ENCODE data around the gene PANX1. TPM values are rescaled to one million over a fixed set of nuclear protein-coding genes. Genes with fewer than 3 reads are reported as not detected.

Gene PANX1
- polyA plus RNA-seq (2012; ENCODE audit: low read depth, missing spikeins), result 6.0 TPM

DNA sequence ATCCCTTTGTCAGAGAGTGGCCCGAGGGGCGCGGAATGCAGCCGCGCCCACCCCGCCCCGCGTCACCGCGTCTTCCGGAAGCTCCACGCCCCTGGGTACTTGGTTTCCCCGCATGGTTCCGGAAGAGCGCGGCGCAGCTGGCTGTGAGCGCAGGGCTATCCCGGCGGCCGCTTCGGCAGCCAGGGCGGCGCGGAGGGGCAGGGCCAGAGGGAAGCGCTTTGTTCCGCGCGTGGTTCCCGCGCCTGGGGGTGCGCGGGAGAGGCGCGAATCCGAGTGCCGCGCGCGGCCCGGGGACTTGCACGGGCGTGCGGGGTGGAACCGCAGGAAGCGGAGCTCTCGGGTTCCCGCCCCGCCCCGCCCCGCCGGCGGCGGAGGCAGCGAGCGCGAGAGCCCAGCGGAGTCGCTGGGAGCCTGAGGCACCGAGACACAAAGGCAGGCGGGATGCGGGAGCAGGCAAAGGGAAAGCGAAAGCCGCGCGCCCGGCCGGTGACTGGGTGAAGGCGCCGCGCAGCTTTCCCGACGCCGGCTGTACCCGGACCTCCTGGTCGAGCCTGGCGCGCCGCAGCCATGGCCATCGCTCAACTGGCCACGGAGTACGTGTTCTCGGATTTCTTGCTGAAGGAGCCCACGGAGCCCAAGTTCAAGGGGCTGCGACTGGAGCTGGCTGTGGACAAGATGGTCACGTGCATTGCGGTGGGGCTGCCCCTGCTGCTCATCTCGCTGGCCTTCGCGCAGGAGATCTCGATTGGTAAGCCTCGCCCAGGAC, at the start of gene PANX1:
TSS of gene PANX1 (plus strand) at position 96 of the 766 bp plus-strand sequence. CDS start at position 568, 472 bp downstream.
- peak; percentile 74 for DNase-seq (ENCODE audit: insufficient read length, low spot score)
- FAIRE-seq, result peak; percentile 85
- TF ChIP-seq POLR2AphosphoS5 (IDR thresholded peaks at IDR 0.05; ENCODE audit: low read depth, low read length), result peak; percentile 64; the same call in 1 of the 2 replicates
- peak; percentile 29; the same call in 1 of the 2 replicates for TF ChIP-seq TAF1 (IDR thresholded peaks at IDR 0.05; ENCODE audit: low read depth, low read length)
- TF ChIP-seq PAX5 (IDR thresholded peaks at IDR 0.05; ENCODE audit: insufficient read depth, low read length, severe bottlenecking), result no peak
- TF ChIP-seq POLR2A (IDR thresholded peaks at IDR 0.05; ENCODE audit: low read depth, low read length), result no peak; the same call in 1 of the 2 replicates
- no peak for TF ChIP-seq SPI1 (IDR thresholded peaks at IDR 0.05; ENCODE audit: low read depth, low read length)
- TF ChIP-seq POU2F2 (IDR thresholded peaks at IDR 0.05; ENCODE audit: low read depth, low read length), result peak; percentile 31; the same call in 1 of the 2 replicates

GRCh38 chr11:94084164-94084563, 44.5 kb upstream of the PANX1 start:
- FAIRE-seq, result no peak
- DNase-seq (ENCODE audit: insufficient read length, low spot score), result no peak
- TF ChIP-seq PAX5 (IDR thresholded peaks at IDR 0.05; ENCODE audit: insufficient read depth, low read length, severe bottlenecking) (no peak), TAF1 (IDR thresholded peaks at IDR 0.05; ENCODE audit: low read depth, low read length) (no peak), SPI1 (IDR thresholded peaks at IDR 0.05; ENCODE audit: low read depth, low read length) (no peak), POLR2AphosphoS5 (IDR thresholded peaks at IDR 0.05; ENCODE audit: low read depth, low read length) (no peak), POU2F2 (IDR thresholded peaks at IDR 0.05; ENCODE audit: low read depth, low read length) (no peak), POLR2A (IDR thresholded peaks at IDR 0.05; ENCODE audit: low read depth, low read length) (no peak)

GRCh38 chr11:94088906-94089305, 39.7 kb upstream of the PANX1 start:
- TF ChIP-seq PAX5 (IDR thresholded peaks at IDR 0.05; ENCODE audit: insufficient read depth, low read length, severe bottlenecking) (no peak), POLR2A (IDR thresholded peaks at IDR 0.05; ENCODE audit: low read depth, low read length) (no peak), POLR2AphosphoS5 (IDR thresholded peaks at IDR 0.05; ENCODE audit: low read depth, low read length) (no peak), SPI1 (IDR thresholded peaks at IDR 0.05; ENCODE audit: low read depth, low read length) (no peak), POU2F2 (IDR thresholded peaks at IDR 0.05; ENCODE audit: low read depth, low read length) (no peak), TAF1 (IDR thresholded peaks at IDR 0.05; ENCODE audit: low read depth, low read length) (no peak)
- FAIRE-seq, result no peak

DNA sequence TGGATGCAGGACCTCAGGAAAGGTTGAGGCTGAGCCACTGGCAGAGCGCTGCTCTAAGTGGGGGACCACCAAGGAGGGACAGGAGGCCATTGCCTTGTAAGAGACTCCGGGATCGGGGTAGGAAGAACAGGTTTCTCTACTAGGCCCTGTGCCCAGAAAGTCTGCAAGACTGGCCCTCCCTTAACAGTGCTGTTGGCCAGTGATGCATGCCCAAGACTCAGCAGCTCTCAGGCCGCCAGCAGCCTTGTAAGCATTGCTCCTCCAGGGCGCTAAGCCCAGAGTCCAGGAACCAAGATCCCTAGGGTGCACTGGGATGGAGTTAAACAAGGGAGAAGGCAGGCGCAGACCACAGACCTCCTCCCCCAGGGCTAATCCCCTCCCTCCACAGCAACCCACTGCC, 39.3 kb upstream of the PANX1 start:
- DNase-seq (ENCODE audit: insufficient read length, low spot score) (no peak), FAIRE-seq (no peak)
- no peak for TF ChIP-seq SPI1 (IDR thresholded peaks at IDR 0.05; ENCODE audit: low read depth, low read length)
- no peak for TF ChIP-seq PAX5 (IDR thresholded peaks at IDR 0.05; ENCODE audit: insufficient read depth, low read length, severe bottlenecking)

More at GRCh38 chr11:94088906-94089305, 39.7 kb upstream of the PANX1 start:
- DNase-seq (ENCODE audit: insufficient read length, low spot score), result no peak

DNA sequence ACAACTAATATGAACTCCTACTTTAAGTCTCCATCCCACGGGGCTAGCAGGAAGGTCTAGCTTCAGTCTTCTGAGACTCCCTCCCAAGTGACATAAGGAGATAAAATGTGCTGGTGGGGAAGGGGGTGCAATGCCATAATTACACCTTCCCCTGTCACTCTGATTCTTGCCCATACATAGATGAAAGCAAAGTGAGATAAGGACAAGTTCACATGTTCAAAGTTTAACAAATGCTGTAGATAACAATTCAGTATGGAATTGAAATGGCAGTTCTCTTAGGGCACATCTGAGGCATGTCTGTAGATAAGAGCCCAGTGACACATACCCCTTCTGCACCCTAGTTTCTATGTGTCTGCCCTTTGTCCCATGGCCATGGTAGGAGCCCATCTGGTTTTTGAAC, 38.2 kb upstream of the PANX1 start:
- DNase-seq (ENCODE audit: insufficient read length, low spot score) (no peak), FAIRE-seq (no peak)
- TF ChIP-seq SPI1 (IDR thresholded peaks at IDR 0.05; ENCODE audit: low read depth, low read length), result no peak
- no peak for TF ChIP-seq TAF1 (IDR thresholded peaks at IDR 0.05; ENCODE audit: low read depth, low read length)
- no peak for TF ChIP-seq POU2F2 (IDR thresholded peaks at IDR 0.05; ENCODE audit: low read depth, low read length)
- no peak for TF ChIP-seq POLR2A (IDR thresholded peaks at IDR 0.05; ENCODE audit: low read depth, low read length)
- TF ChIP-seq POLR2AphosphoS5 (IDR thresholded peaks at IDR 0.05; ENCODE audit: low read depth, low read length), result no peak
- no peak for TF ChIP-seq PAX5 (IDR thresholded peaks at IDR 0.05; ENCODE audit: insufficient read depth, low read length, severe bottlenecking)

- no peak for TF ChIP-seq POLR2AphosphoS5 (IDR thresholded peaks at IDR 0.05; ENCODE audit: low read depth, low read length)
- TF ChIP-seq POU2F2 (IDR thresholded peaks at IDR 0.05; ENCODE audit: low read depth, low read length), result no peak
- TF ChIP-seq SPI1 (IDR thresholded peaks at IDR 0.05; ENCODE audit: low read depth, low read length), result no peak
- TF ChIP-seq TAF1 (IDR thresholded peaks at IDR 0.05; ENCODE audit: low read depth, low read length), result no peak
- TF ChIP-seq POLR2A (IDR thresholded peaks at IDR 0.05; ENCODE audit: low read depth, low read length), result no peak
- no peak for TF ChIP-seq PAX5 (IDR thresholded peaks at IDR 0.05; ENCODE audit: insufficient read depth, low read length, severe bottlenecking)
Measured at GRCh38 chr11:94091091-94091490, 37.5 kb upstream of the PANX1 start.

GRCh38 chr11:94100253-94100652, 28.4 kb upstream of the PANX1 start:
- FAIRE-seq (no peak), DNase-seq (ENCODE audit: insufficient read length, low spot score) (no peak)
- TF ChIP-seq POLR2AphosphoS5 (IDR thresholded peaks at IDR 0.05; ENCODE audit: low read depth, low read length), result no peak
- TF ChIP-seq TAF1 (IDR thresholded peaks at IDR 0.05; ENCODE audit: low read depth, low read length), result no peak
- no peak for TF ChIP-seq POLR2A (IDR thresholded peaks at IDR 0.05; ENCODE audit: low read depth, low read length)
- TF ChIP-seq SPI1 (IDR thresholded peaks at IDR 0.05; ENCODE audit: low read depth, low read length), result no peak
- TF ChIP-seq POU2F2 (IDR thresholded peaks at IDR 0.05; ENCODE audit: low read depth, low read length), result no peak
- TF ChIP-seq PAX5 (IDR thresholded peaks at IDR 0.05; ENCODE audit: insufficient read depth, low read length, severe bottlenecking), result no peak

More at GRCh38 chr11:94091091-94091490, 37.5 kb upstream of the PANX1 start:
- DNase-seq (ENCODE audit: insufficient read length, low spot score) (no peak), FAIRE-seq (no peak)

- DNase-seq (ENCODE audit: insufficient read length, low spot score) (no peak), FAIRE-seq (no peak)
- TF ChIP-seq POLR2A (IDR thresholded peaks at IDR 0.05; ENCODE audit: low read depth, low read length) (no peak), TAF1 (IDR thresholded peaks at IDR 0.05; ENCODE audit: low read depth, low read length) (no peak), PAX5 (IDR thresholded peaks at IDR 0.05; ENCODE audit: insufficient read depth, low read length, severe bottlenecking) (no peak), SPI1 (IDR thresholded peaks at IDR 0.05; ENCODE audit: low read depth, low read length) (no peak), POU2F2 (IDR thresholded peaks at IDR 0.05; ENCODE audit: low read depth, low read length) (no peak), POLR2AphosphoS5 (IDR thresholded peaks at IDR 0.05; ENCODE audit: low read depth, low read length) (no peak)
Measured at GRCh38 chr11:94103471-94103870, 25.2 kb upstream of the PANX1 start.

- no peak for TF ChIP-seq TAF1 (IDR thresholded peaks at IDR 0.05; ENCODE audit: low read depth, low read length)
- no peak for TF ChIP-seq POLR2A (IDR thresholded peaks at IDR 0.05; ENCODE audit: low read depth, low read length)
- TF ChIP-seq PAX5 (IDR thresholded peaks at IDR 0.05; ENCODE audit: insufficient read depth, low read length, severe bottlenecking), result no peak
- TF ChIP-seq SPI1 (IDR thresholded peaks at IDR 0.05; ENCODE audit: low read depth, low read length), result no peak
- no peak for TF ChIP-seq POLR2AphosphoS5 (IDR thresholded peaks at IDR 0.05; ENCODE audit: low read depth, low read length)
- TF ChIP-seq POU2F2 (IDR thresholded peaks at IDR 0.05; ENCODE audit: low read depth, low read length), result no peak
- no peak for DNase-seq (ENCODE audit: insufficient read length, low spot score)
- no peak for FAIRE-seq
Measured at GRCh38 chr11:94104734-94105133, 23.9 kb upstream of the PANX1 start.

Data from GM12891 (cell line).